ENCODE data around the gene DIPK2A.

DNA sequence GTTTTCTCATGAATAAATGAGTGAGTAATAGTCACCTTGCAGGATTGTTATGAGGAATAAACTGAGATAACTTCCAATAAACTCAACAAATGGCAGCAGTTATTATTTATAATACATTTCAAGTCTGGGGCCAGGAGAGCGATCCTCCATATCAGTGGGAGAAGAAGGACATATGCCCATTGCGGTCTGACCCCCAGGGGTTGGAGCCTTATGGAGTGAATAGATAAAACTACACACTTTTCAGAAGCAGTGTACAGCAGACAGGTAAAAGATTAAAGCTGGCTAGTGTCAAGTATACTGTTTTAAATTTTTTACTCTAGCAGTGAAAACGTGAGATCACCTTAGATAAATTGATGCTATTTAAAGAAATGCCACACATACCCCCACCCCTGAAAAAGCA lies 43.5 kb downstream of the DIPK2A start:
- TF ChIP-seq, protein P1, sequence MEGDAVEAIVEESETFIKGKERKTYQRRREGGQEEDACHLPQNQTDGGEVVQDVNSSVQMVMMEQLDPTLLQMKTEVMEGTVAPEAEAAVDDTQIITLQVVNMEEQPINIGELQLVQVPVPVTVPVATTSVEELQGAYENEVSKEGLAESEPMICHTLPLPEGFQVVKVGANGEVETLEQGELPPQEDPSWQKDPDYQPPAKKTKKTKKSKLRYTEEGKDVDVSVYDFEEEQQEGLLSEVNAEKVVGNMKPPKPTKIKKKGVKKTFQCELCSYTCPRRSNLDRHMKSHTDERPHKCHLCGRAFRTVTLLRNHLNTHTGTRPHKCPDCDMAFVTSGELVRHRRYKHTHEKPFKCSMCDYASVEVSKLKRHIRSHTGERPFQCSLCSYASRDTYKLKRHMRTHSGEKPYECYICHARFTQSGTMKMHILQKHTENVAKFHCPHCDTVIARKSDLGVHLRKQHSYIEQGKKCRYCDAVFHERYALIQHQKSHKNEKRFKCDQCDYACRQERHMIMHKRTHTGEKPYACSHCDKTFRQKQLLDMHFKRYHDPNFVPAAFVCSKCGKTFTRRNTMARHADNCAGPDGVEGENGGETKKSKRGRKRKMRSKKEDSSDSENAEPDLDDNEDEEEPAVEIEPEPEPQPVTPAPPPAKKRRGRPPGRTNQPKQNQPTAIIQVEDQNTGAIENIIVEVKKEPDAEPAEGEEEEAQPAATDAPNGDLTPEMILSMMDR (IDR thresholded peaks at IDR 0.05; ENCODE audit: poor library complexity): no peak
- no peak for TF ChIP-seq EZH2 (IDR thresholded peaks at IDR 0.05; ENCODE audit: borderline replicate concordance)

Measured in hepatocyte (in vitro differentiated cells).